ENCODE measurements around the gene JAK1. TPM values are rescaled to one million over a fixed set of nuclear protein-coding genes. Genes with fewer than 3 reads are reported as not detected.
"Not testable (repeated sequence)": the region's sequence is repeated elsewhere in the genome, so short reads cannot be mapped to it uniquely, and the experiment has no call there.

The JAK1 gene
- total RNA-seq, 1 experiment from 2014 or later, result not detected

DNA sequence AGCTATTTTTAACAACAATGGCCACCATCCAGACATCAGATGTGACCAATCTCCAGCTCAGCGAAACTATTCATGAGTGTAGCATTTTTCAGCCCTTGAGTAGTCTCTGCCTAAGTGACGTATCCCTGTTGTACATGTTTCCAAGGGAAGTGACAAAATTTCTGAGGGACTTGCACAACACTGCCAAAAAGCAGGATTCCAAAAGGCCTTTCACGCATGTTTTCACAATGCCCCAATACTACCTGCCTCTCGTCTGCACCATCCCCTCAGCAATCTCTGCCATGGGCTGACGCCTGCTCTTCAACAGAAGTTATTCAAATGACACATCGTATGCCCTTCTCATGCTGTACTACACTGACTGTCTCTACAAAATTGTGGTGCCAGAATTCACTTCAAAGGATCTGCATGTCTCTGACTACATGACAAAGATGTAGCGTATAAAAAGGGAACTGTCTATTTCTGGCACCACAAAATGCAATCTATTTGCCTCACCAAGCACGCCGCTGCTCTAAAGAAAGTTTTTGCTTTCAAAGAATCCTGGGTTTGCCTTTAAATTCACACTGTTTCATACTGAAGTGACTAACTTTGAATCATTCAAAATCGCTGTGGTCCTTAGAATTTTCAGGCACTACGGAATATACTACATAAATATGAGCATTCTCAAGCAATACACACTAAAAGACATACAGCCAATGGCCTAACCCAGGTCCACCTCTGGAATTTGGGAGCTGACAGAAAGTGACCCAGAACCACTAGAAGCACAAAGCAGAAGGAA is 32.9 kb downstream of the JAK1 start:
- no peak for DNase-seq (ENCODE audit: low read depth)
- in situ Hi-C loops (cut with HindIII; ENCODE audit: low pct_unique_long_range_greater_than_20kb, low sequenced_read_pairs), result no loop called here

DNA sequence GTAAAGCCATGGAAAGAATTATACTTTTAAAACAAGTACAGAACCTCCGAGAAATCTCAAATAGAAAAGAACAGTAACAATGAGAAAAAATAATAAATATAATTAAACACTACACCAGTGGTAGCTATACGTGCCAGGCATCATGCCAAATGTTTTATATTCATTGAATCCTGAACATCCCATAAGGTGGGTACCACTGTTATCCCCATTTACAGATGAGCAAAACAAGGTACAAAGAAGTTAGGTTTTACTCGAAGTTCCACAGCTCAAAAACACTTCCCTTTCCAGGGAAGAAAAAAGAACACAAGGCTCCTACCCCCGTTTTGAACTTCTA is 33.4 kb downstream of the JAK1 start:
- no peak for DNase-seq (ENCODE audit: low read depth)

DNA sequence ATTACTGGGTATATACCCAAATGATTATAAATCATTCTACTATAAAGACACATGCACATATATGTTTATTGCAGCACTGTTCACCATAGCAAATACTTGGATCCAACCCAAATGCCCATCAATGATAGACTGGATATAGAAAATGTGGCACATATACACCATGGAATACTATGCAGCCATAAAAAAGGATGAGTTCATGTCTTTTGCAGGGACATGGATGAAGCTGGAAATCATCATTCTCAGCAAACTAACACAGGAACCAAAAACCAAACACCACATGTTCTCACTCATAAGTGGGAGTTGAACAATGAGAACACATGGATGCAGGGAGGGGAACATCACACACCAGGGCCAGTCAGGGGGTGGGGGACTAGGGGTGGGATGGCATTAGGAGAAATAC is 35.7 kb downstream of the JAK1 start:
- in situ Hi-C loops (cut with HindIII; ENCODE audit: low pct_unique_long_range_greater_than_20kb, low sequenced_read_pairs); DNase-seq (ENCODE audit: low read depth): not testable (repeated sequence)

More for the DNA sequence above, 33.4 kb downstream of the JAK1 start:
- in situ Hi-C loops (cut with HindIII; ENCODE audit: low pct_unique_long_range_greater_than_20kb, low sequenced_read_pairs), result no loop called here

DNA sequence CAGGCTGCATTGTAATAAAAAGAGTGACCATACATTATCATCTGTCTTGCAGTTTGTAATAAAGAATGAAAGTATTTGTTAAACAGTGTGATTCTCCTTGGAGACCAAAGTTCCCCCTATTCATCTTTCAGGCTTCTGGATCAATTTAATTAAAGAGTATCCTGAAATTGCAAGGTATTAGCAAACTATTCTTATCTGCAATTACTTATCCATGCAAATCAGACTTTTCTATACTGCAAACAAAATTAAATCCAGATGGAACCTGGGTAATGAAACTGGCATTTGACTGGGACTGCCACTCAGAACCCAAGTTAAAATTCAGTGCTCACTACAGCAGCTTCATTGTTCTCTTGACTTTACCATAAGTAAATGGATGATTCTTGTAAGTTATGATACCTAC is 37.1 kb downstream of the JAK1 start:
- in situ Hi-C loops (cut with HindIII; ENCODE audit: low pct_unique_long_range_greater_than_20kb, low sequenced_read_pairs), result no loop called here
- no peak for DNase-seq (ENCODE audit: low read depth)

DNA sequence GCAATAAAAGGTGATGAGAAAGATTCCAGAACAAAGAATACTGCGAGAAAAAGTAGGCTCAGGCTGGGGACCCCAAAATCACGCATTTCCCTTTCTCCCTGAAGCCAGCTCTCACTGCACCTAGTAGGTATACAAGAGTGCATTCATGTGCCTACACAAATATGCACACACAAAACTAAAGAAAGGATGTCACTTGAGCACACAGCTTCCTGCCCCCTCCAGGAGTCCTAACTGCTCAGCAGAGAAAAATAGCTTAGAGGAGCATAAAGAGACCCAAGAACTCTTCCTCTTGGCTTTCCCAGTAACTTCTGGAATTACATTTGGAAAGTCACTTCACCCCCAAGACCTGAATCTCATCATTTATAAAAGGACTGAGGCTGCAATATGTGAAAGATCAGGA is 38.0 kb downstream of the JAK1 start:
- in situ Hi-C loops (cut with HindIII; ENCODE audit: low pct_unique_long_range_greater_than_20kb, low sequenced_read_pairs), result no loop called here
- DNase-seq (ENCODE audit: low read depth), result no peak

DNA sequence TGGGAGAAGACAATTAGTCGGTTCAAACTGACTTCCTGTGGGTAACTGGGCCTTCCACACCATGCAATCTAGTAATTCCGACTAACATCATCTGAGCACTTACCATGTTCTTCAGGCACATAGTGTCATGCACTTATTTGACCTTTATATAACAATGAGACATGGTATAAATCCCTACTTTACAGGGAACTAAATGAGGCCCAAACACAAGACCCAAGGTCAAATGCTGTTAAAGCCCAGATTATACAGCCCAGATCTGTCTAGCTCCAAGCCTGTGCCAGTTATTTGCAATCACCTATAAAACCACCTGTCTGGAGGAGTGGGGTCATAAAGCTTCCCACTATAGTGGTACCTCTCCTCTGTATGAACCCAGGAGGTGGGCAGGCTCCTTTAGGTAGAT is 40.8 kb downstream of the JAK1 start:
- in situ Hi-C loops (cut with HindIII; ENCODE audit: low pct_unique_long_range_greater_than_20kb, low sequenced_read_pairs), result no loop called here

DNA sequence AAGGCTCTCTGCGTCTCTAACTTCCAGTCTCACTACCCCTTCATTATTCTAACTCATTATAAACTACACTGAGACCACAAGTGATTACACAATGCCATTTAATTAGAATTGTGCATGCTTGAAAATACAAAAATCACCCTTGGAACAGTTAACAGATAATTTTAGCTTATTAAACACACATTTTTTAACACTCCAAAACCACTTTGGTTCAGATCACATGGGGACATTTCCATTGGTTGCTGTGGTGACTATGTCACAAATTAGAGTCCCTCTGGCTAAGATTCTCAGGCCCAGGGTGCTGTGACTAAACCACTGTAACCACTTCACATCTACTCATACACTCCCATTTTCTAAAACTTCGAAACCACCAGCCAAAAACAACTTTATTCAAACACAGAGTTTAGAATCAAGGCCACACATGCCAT is 43.0 kb downstream of the JAK1 start:
- DNase-seq (ENCODE audit: low read depth), result no peak
- in situ Hi-C loops (cut with HindIII; ENCODE audit: low pct_unique_long_range_greater_than_20kb, low sequenced_read_pairs), result no loop called here

More for the DNA sequence above, 40.8 kb downstream of the JAK1 start:
- no peak for DNase-seq (ENCODE audit: low read depth)

DNA sequence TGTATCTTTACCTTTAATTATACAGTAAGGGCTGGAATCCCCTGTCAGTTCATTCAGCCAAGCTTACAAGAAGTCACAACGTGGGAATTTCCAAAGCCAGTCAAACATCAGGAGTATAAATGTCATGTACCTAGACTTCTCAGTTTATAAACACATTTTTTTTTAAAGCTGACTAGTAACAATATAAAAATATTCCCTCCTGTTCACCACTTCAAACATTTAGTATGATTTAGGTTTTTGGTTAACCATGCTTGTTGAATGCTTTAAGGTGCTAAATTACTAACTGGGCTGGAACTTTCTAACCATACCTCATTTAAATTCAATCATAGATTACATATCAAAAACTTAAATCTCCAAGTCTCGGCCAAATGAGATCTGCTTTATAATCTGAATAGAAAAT is 44.0 kb downstream of the JAK1 start:
- in situ Hi-C loops (cut with HindIII; ENCODE audit: low pct_unique_long_range_greater_than_20kb, low sequenced_read_pairs), result no loop called here
- no peak for DNase-seq (ENCODE audit: low read depth)

DNA sequence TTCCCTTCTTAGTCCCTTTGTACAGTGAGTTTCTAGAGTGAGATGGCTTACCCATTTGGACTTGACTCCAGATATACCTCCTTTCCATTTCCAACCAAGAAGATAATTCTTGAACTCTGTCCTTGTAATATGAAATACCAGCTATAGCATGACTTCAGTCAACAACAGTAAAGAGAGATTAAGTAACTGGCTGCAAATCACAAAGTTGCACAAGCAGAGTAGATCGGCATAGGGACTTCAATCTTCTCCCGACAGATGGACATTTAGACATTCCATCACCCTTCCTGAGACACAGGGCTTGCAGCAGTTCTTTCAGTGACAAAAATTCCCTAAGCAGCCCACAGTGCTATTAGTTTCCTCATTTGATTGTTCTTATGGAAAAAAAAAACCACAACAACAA is 44.6 kb downstream of the JAK1 start:
- DNase-seq (ENCODE audit: low read depth), result no peak
- in situ Hi-C loops (cut with HindIII; ENCODE audit: low pct_unique_long_range_greater_than_20kb, low sequenced_read_pairs), result no loop called here

DNA sequence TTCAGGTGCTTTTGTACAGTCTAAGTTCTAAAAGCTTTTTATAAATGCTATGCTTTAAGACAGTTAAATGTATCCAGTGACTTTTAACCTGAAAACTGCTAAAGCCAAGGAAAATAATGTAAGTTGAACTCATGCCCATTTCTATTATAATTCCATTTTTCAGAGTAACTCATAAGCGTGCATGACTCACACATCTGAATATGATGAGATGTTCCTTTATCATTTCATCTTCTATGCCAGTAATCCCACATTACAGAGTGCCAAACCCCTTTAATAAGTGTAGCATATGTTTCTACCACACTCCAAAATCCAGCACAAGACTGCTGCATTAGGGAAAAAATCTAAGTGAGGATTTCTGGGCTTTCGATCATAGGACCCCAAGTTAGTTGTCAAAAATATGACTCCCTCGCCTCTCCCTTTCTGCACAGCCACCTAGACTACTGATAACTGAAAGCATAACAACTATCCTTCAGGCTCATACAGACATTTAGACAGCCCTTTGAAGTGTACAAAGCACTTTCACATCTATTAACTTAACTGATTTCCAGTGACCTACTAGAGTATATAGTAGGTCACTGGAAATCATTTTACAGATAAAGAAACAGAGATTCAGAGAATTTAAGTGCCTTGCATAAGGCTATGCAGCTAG is 45.3 kb downstream of the JAK1 start:
- DNase-seq (ENCODE audit: low read depth), result no peak
- in situ Hi-C loops (cut with HindIII; ENCODE audit: low pct_unique_long_range_greater_than_20kb, low sequenced_read_pairs), result no loop called here

DNA sequence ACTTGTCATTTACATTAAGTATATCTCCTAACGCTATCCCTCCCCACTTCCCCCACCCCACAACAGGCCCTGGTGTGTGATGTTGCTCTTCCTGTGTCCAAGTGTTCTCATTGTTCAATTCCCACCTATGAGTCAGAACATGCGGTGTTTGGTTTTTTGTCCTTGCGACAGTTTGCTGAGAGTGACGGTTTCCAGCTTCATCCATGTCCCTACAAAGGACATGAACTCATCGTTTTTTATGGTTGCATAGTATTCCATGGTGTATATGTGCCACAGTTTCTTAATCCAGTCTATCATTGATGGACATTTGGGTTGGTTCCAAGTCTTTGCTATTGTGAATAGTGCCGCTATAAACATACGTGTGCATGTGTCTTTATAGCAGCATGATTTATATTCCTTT is 47.2 kb downstream of the JAK1 start:
- DNase-seq (ENCODE audit: low read depth); in situ Hi-C loops (cut with HindIII; ENCODE audit: low pct_unique_long_range_greater_than_20kb, low sequenced_read_pairs): not testable (repeated sequence)

DNA sequence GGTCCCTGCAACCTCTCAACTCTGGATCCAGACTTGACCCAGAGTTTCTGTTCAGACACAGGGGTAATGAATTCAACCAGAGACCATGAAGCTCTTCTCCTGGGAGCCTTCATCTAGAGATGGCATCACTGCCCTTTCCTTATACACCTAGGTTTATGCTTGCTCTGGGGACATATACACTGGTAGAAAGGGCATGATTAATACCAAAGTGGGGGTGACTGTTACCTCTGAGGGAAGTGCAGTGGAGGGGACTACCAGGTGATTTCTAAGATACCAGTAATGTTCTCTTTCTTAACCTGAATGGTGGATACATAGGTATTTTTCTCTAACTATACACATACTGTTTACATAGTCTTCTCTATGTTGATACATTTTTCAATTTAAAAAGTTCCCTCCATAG is 48.4 kb downstream of the JAK1 start:
- in situ Hi-C loops (cut with HindIII; ENCODE audit: low pct_unique_long_range_greater_than_20kb, low sequenced_read_pairs), result no loop called here
- no peak for DNase-seq (ENCODE audit: low read depth)

DNA sequence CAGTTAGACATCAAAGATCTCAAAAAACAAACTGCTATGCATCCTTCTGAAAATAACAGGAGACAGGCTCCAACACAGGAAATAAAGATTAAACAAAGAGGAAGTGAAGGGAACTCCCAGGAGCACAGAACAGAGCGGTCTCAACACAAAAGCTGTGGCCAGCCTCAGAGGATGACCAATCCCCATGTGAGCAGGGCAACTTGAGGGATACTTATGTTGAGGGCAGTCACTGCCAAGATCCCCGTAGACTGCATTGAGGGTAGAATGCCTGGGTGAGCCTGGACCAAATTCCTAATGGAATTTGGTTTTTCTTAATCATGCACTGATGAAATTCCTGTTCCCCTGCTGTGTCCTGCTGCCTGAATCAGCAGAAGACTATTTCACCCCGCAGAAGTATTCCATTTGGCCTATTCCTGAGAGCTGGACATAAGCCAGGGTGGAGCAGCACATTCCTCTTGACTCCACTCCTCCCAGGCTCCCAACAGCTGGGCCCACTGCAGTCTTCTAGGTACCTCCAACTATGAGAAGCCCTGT is 49.0 kb downstream of the JAK1 start:
- in situ Hi-C loops (cut with HindIII; ENCODE audit: low pct_unique_long_range_greater_than_20kb, low sequenced_read_pairs), result no loop called here
- no peak for DNase-seq (ENCODE audit: low read depth)

DNA sequence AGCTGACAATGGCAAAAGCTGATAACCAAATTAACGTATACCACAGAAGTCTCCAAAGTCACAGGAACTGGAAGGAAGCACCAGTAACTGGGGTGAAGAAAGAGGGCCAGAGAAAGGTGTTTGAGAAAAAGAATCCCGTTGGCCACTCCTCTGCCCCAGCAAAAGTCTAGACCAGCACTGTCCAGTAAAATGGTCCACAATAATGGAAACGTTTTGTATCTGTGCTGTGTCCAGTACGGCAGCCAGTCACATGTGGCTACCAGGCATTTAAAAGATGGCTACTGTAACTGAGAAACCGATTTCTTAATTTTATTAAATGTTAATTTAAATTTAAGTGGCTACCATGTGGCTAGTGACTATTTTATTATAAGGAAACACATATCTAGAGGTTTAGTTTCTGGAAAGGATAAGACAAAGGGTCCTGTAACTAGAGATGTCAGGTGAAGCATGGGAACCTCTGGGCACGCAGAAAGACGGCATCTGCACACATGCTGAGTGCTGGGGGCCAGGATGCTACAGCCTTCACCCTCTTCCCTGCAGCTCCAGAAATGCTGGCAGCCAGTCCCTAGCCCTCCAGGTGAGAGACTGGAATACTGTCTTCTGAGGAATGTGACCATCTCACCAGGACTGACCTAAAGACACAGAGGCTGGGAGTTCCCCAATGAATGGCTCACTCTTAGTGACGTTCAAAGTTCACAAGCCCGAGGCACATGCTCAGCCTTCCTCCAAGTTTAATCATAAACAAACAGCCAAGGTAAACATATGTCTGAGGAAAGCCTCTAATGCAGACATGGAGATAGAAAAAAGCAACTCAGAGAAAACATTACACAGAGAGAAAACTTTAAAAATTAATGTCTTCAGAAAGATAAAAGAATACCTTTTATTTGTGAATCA is 50.7 kb downstream of the JAK1 start:
- in situ Hi-C loops (cut with HindIII; ENCODE audit: low pct_unique_long_range_greater_than_20kb, low sequenced_read_pairs), result no loop called here
- DNase-seq (ENCODE audit: low read depth), result no peak

DNA sequence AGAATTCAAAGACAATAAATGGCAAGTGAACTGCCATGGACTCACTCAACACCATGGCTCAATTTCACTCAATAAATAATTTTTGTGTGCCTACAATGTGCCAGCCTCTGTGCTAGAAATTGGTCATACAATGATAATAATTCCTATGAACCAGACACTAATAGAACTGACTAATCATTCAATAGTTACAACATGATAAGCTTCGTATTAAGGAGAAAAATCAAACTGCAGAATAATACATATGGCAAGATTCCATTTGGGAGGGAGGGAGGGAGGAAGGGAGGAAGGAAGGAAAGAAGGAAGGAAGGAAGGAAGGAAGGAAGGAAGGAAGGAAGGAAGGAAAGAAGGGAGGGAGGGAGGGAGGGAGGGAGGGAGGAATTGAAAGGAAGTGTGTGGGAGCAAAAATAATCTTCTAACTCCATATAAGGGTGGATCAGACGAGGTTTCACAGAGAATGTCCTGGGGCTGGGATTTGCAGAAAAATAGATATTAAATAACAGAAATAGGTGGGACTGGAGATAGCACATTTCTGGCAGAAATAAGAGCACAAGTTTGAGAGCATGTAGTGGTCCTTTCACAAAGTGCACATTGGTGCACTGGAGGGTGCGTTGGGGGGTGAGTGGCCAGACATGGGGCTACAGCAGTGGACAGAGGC is 52.9 kb downstream of the JAK1 start:
- no peak for DNase-seq (ENCODE audit: low read depth)
- in situ Hi-C loops (cut with HindIII; ENCODE audit: low pct_unique_long_range_greater_than_20kb, low sequenced_read_pairs), result no loop called here

DNA sequence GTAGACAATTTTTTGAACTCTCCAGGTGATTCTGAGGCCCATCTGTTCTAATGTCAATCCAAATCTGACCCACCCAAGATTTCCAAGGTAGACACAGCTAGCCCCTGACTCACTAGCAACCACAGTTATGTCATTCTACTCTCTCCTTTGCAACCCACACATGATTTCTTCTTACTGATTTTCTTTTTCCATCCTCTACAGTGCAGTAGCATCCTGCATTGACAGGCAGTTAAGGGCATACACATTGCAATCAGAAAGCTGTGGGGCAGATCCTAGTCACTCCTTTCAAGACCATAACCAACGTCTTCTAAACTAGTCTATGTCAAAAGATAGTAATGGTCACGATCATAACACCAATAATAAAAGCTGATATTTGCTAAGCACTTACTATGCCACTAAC is 54.2 kb downstream of the JAK1 start:
- in situ Hi-C loops (cut with HindIII; ENCODE audit: low pct_unique_long_range_greater_than_20kb, low sequenced_read_pairs), result no loop called here
- no peak for DNase-seq (ENCODE audit: low read depth)

DNA sequence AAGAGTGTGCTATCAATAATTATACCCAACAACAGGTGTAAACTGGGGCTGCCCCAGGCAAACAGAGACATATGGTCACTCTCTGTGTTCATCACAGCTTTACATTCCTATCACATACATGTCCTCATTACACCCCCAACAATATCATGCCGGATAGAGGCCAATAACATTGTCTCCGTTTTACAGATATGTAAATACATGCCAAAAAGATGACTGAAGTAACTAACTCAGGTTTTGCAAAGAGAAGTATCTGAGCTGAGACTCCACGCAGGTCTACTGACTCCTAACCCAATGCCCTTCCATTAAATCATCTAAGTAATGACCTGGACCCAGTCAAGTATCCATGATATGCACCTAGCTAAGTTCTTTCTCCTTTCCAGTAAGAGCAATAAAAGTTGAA is 55.0 kb downstream of the JAK1 start:
- in situ Hi-C loops (cut with HindIII; ENCODE audit: low pct_unique_long_range_greater_than_20kb, low sequenced_read_pairs), result no loop called here
- no peak for DNase-seq (ENCODE audit: low read depth)

DNA sequence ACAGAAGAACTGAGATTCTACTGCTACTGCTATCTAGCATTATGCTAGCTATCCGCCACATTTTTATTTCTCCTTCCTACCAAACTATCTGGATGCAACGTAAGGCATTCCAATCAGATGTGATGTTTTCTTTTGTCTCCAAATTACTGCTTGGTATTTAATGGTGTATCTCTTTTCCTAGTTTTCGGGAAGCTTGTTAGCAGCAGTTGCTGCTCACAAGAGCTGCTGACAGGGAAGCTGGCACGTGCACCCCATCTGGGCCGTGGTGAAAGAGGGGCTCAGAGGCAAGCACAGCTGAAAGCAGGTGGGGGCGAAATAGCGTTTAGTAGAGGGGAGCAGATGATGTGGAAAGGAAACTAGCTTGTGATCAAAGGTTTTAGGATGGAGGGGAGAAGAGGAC is 57.3 kb downstream of the JAK1 start:
- in situ Hi-C loops (cut with HindIII; ENCODE audit: low pct_unique_long_range_greater_than_20kb, low sequenced_read_pairs), result no loop called here
- DNase-seq (ENCODE audit: low read depth), result no peak
